ENCODE data around the gene CCNK.

CCNK gene

DNA sequence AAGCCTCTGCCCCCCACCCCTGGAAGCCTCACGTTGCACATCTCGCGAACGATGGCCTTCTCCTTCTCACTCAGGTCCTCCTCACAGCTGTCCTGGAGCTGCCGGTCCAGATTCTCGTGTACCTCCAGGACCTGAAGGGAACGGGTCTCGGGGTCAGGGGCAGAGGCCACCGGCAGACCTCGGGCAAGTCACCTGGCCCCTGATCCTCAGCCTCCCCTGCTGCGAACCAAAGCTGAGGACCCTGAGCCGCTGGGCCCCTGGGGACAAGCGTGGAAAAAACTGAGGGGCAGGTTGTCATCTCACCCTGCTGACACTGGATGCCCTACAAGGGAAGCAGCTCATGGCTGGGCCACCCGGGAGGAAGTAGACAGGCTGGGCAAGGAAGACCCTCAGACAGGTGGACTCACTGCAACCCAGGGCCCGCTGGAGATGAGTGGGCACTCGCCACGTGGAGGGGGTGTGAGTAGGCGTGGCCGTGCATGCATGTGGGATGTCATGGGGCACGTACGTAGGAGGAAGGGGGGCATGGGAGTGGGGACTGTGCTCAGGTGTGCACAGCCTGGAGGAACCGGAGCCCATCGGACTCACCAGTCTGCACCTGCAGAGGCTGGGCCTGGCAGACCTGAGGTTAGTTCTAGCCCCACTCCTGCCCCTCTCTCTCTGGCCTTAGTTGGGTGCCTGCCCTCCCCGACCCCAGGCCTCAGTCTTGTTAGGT lies 35.1 kb downstream of the CCNK start:
- TF ChIP-seq, protein P1, sequence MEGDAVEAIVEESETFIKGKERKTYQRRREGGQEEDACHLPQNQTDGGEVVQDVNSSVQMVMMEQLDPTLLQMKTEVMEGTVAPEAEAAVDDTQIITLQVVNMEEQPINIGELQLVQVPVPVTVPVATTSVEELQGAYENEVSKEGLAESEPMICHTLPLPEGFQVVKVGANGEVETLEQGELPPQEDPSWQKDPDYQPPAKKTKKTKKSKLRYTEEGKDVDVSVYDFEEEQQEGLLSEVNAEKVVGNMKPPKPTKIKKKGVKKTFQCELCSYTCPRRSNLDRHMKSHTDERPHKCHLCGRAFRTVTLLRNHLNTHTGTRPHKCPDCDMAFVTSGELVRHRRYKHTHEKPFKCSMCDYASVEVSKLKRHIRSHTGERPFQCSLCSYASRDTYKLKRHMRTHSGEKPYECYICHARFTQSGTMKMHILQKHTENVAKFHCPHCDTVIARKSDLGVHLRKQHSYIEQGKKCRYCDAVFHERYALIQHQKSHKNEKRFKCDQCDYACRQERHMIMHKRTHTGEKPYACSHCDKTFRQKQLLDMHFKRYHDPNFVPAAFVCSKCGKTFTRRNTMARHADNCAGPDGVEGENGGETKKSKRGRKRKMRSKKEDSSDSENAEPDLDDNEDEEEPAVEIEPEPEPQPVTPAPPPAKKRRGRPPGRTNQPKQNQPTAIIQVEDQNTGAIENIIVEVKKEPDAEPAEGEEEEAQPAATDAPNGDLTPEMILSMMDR (IDR thresholded peaks at IDR 0.05), result no peak
- Mint-ChIP-seq H3K36me3 (ENCODE audit: low read depth) (no peaks in the 10 kb centered on the region), H3K4me1 (peaks cover 17% of the 10 kb centered on the region), H3K9me3 (no peaks in the 10 kb centered on the region), H3K27me3 (ENCODE audit: low read depth, poor library complexity) (no peaks in the 10 kb centered on the region), H3K27ac (no peak overlapping the region), H3K4me3 (no peak overlapping the region)
- DNase-seq, result no peak

DNA sequence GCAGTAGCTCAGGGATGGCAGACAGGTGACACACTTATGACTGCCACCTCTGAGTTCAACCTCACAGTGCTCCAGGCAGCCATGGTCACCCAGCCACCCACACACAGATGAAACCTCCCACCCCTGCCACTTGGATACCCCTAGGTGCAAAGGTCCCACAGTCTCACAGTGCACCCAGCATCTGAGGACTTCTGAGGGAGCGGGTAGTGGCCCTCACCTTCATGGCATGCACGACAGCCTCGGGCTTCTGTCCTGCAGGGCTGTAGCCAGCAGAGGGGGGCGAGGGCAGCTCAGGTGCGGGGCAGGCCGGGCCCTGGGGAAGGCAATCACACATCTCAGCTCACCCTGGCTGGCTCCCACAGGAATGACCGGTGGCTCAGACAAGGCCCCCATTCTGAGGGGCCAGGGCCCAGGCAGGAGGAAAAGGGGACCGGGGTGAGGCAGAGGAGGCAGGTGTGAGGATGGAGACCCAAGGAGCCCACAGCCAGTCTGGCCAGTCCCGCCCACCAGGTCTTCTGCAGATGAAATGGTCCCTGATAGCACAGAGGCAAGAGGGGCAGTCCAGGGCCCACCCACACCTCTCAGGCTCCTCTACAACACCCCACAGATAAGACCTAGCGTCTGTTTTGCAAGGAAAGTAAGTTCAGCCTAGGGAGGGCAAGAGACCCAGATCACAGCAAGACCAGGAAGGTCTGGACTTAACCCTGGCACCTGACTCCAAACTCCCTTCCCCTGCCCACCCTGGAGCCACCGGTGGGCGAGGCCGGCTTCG lies 35.8 kb downstream of the CCNK start:
- Mint-ChIP-seq H3K36me3 (ENCODE audit: low read depth) (no peaks in the 10 kb centered on the region), H3K27ac (no peak overlapping the region), H3K4me1 (peaks cover 25% of the 10 kb centered on the region), H3K4me3 (no peak overlapping the region), H3K9me3 (no peaks in the 10 kb centered on the region), H3K27me3 (ENCODE audit: low read depth, poor library complexity) (no peaks in the 10 kb centered on the region)
- TF ChIP-seq, protein P1 (IDR thresholded peaks at IDR 0.05), result no peak
- no peak for DNase-seq

DNA sequence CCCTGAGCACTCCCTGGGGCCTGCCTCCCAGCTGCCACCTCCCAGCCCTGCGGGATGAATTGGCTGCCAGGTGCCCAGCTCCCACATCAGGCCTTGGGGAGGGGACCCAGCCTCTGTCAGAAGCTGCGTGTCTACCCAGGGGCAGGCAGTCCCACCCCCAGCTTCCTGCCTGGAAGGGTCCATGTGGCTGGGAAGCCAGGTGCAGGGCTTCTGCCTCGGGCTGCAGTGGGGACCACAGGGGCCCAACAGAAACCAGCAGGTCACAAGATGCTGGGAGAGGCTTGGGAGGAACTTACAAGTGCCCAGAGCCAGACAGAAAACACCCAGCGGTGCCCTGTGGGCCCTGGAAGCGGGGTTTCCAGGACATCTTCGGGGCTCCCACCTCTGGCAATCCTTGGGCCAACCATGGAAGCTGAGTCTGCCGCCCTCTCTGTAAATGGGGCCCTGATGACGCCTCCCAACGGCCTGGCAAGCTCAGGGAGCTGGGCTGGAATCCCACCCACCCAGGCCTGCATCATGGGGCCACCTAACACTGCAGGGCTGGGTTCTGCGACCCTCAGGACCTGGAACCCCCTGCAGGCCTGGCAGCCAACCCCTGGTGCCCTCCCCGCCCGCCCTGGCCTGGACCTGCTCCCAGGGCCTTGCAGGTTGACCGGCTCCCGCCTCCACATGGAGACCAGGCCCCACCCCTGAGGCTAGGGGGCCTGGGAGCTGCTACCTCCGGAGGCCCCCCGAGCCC lies 36.6 kb downstream of the CCNK start:
- TF ChIP-seq, protein P1 (IDR thresholded peaks at IDR 0.05), result no peak
- H3K27me3 Mint-ChIP-seq (ENCODE audit: low read depth, poor library complexity), result no peaks in the 10 kb centered on the region
- no peaks in the 10 kb centered on the region for H3K36me3 Mint-ChIP-seq (ENCODE audit: low read depth)
- no peak overlapping the region for H3K4me3 Mint-ChIP-seq
- DNase-seq, result no peak
- H3K27ac Mint-ChIP-seq, result no peak overlapping the region
- H3K9me3 Mint-ChIP-seq, result no peaks in the 10 kb centered on the region
- peaks cover 32% of the 10 kb centered on the region for H3K4me1 Mint-ChIP-seq

DNA sequence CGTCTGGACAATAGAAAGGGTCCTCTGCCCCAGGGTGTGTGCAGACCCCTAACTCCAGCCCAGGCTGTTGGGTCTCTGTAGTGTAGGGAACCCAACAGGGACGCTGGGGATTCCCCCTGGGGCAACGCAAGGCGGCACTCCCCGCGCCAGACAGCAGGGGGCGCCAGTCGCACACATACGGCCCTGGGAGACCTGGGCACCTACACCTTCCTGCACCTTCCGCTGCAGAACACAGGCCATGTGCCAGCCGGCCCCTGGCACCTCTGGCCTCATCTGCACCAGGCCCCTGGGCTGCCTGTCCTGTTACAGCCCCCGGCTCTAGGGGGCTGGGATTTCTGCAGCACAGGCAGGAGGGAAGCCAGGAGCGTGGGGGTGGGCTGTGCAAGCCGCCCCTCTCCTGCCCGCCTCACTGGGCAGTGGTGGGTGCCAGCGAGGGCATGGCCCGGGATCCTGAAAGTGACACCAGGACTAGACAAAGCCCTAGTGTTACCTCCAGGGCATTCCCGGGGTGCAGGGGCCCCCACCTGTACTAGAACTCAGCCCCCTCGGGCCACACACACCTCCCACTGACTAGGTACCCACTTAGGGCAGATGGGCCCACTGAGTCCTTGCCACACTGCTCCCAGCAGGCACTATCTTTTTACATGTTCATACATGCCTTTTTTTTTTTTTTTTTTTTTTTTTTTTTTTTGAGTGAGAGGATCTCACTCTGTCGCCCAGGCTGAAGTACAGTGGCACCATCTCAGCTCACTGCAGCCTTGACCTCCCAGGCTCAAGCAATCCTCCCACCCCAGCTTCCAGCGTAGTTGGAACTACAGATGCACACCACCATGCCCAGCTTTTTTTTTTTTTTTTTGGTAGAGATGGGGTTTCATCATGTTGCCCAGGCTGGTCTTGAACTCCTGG lies 37.5 kb downstream of the CCNK start:
- no peaks in the 10 kb centered on the region for H3K9me3 Mint-ChIP-seq
- no peaks in the 10 kb centered on the region for H3K27me3 Mint-ChIP-seq (ENCODE audit: low read depth, poor library complexity)
- DNase-seq, result peak; percentile 83
- H3K36me3 Mint-ChIP-seq (ENCODE audit: low read depth), result no peaks in the 10 kb centered on the region
- TF ChIP-seq, protein P1 (IDR thresholded peaks at IDR 0.05), result peak; percentile 98
- H3K4me3 Mint-ChIP-seq, result no peak overlapping the region
- peaks cover 41% of the 10 kb centered on the region for H3K4me1 Mint-ChIP-seq
- H3K27ac Mint-ChIP-seq, result no peak overlapping the region

DNA sequence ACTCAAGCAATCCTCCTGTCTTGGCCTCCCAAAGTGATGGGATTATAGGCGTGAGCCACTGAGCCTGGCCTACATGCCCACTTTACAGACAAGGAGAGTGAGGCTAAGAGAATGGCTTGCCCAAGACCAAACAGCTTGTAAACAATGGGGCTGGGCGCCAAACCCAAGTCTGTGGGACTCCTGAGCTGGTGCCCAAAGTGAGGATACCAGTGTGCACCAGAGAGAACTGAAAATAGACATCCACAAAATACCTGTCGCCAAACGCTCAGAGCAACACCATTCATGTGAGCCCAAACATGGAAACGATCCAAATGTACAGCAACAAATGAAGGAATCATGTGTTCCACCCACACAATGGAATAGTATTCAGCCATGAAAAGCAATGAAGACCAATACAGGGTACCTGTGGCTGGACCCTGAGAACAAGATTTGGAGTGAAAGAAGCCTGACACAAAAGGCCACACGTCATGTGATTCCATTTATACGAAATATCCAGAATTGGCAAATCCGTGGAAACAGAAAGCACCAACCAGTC lies 38.2 kb downstream of the CCNK start:
- H3K27ac Mint-ChIP-seq, result no peak overlapping the region
- H3K27me3 Mint-ChIP-seq (ENCODE audit: low read depth, poor library complexity), result no peaks in the 10 kb centered on the region
- peaks cover 48% of the 10 kb centered on the region for H3K4me1 Mint-ChIP-seq

More for the DNA sequence above, 38.2 kb downstream of the CCNK start:
- H3K36me3 Mint-ChIP-seq (ENCODE audit: low read depth), result no peaks in the 10 kb centered on the region
- no peak overlapping the region for H3K4me3 Mint-ChIP-seq
- DNase-seq, result no peak
- no peaks in the 10 kb centered on the region for H3K9me3 Mint-ChIP-seq
- TF ChIP-seq, protein P1 (IDR thresholded peaks at IDR 0.05), result no peak
